Adrenal gland (tissue), 5 donors: Measurements from ENCODE around the gene MECR.

Experiments
- CTCF ChIP-seq, 6 experiments: fragments of 450-650 bp in 4 of 6; fragments of 200-600 bp in 2 of 6; sonication (generic) in 1 of 6; IDR thresholded peaks; 1 replicate in 5 of 6; 2 replicates in 1 of 6; pipeline versions ENCODE4 v1.5.1 to v1.8.0; 2016 to 2021; ENCODE audit warnings: antibody characterized with exemption in 6 of 6, mild to moderate bottlenecking in 2 of 6, moderate library complexity in 1 of 6
- POLR2A ChIP-seq, 2 donors: fragments of 450-650 bp; IDR thresholded peaks; one replicate each; pipeline ENCODE4 v1.6.1; 2017; ENCODE audit warnings: antibody characterized with exemption in 2 of 2, mild to moderate bottlenecking in 2 of 2, moderate library complexity in 1 of 2
- donor health status: DM: no; HTN: no; CAD: no.

GRCh38 chr1:29148656-29149491, 81.9 kb downstream of the MECR start:
- TF ChIP-seq CTCF (IDR thresholded peaks at IDR 0.05) = no peak
- no peak for TF ChIP-seq POLR2A (IDR thresholded peaks at IDR 0.05)
